GM23248 (cell line): ENCODE data around the gene HASPIN. TPM values are rescaled to one million over a fixed set of nuclear protein-coding genes. Genes with fewer than 3 reads are reported as not detected.
"Not testable (repeated sequence)": the region's sequence is repeated elsewhere in the genome, so short reads cannot be mapped to it uniquely, and the experiment has no call there.

Experiments
- DNase-seq: peaks from one replicate; pipeline ENCODE4 v3.0.0-alpha.2; 2015
- H2AFZ ChIP-seq: fragments of 200-600 bp; sonication (generic); 2 replicates; pipeline ENCODE4 v1.6.1; 2016; ENCODE audit warnings: antibody characterized with exemption
- H3F3A ChIP-seq: fragments of 200-600 bp; sonication (generic); 2 replicates; pipeline ENCODE4 v1.6.1; 2016; ENCODE audit warnings: mild to moderate bottlenecking, antibody characterized with exemption, mixed run types; ENCODE audit not compliant: insufficient read depth
- H3K27ac ChIP-seq: fragments of 200-600 bp; sonication (generic); 2 replicates; pipeline ENCODE4 v1.5.1; 2016; ENCODE audit warnings: mild to moderate bottlenecking
- H3K27me3 ChIP-seq: fragments of 200-600 bp; sonication (generic); replicated peaks from 2 replicates; pipeline ENCODE4 v1.6.1; 2016; ENCODE audit warnings: mild to moderate bottlenecking; ENCODE audit not compliant: insufficient read depth
- H3K36me3 ChIP-seq: fragments of 200-600 bp; sonication (generic); 2 replicates; pipeline ENCODE4 v1.6.1; 2016; ENCODE audit warnings: low read depth, mild to moderate bottlenecking
- H3K4me1 ChIP-seq: fragments of 200-600 bp; sonication (generic); 2 replicates; pipeline ENCODE4 v1.6.1; 2016; ENCODE audit warnings: mild to moderate bottlenecking; ENCODE audit not compliant: insufficient read depth
- H3K4me2 ChIP-seq: fragments of 200-600 bp; sonication (generic); one replicate; pipeline ENCODE4 v1.6.1; 2016; ENCODE audit warnings: mild to moderate bottlenecking; ENCODE audit not compliant: unreplicated experiment
- H3K4me3 ChIP-seq: fragments of 200-600 bp; sonication (generic); 2 replicates; pipeline ENCODE4 v1.5.1; 2016; ENCODE audit warnings: mild to moderate bottlenecking
- H3K79me2 ChIP-seq: fragments of 200-600 bp; sonication (generic); 2 replicates; pipeline ENCODE4 v1.6.1; 2016; ENCODE audit warnings: mild to moderate bottlenecking; ENCODE audit not compliant: insufficient read depth
- H3K9ac ChIP-seq: fragments of 200-600 bp; sonication (generic); 2 replicates; pipeline ENCODE4 v1.6.1; 2016; ENCODE audit warnings: mild to moderate bottlenecking
- H3K9me2 ChIP-seq: fragments of 200-600 bp; sonication (generic); 2 replicates; pipeline ENCODE4 v1.6.1; 2016; ENCODE audit warnings: mixed run types, mild to moderate bottlenecking, moderate library complexity; ENCODE audit not compliant: insufficient read depth
- H3K9me3 ChIP-seq: fragments of 200-600 bp; sonication (generic); one replicate; pipeline ENCODE4 v1.6.1; 2017; ENCODE audit warnings: low read depth
- H4K20me1 ChIP-seq: fragments of 200-600 bp; sonication (generic); 2 replicates; pipeline ENCODE4 v1.6.0; 2016; ENCODE audit not compliant: insufficient read depth
- EZH2 ChIP-seq: fragments of 200-600 bp; sonication (generic); IDR thresholded peaks from 2 replicates; pipeline ENCODE4 v1.6.1; 2018; ENCODE audit warnings: antibody characterized with exemption, mild to moderate bottlenecking; ENCODE audit not compliant: insufficient read depth, poor library complexity, severe bottlenecking
- EZH2phosphoT487 ChIP-seq: fragments of 200-600 bp; sonication (generic); IDR thresholded peaks from 2 replicates; pipeline ENCODE4 v1.6.1; 2018; ENCODE audit warnings: antibody characterized with exemption, moderate library complexity, mild to moderate bottlenecking, low read depth; ENCODE audit not compliant: insufficient read depth
- WGBS, 2 experiments: methylation state at CpG; one replicate each; pipeline ENCODE4 v1.1.6; 2015 to 2017; ENCODE audit warnings: low lambda C conversion rate in 2 of 2, low coverage in 1 of 2; ENCODE audit errors: missing lambda C conversion rate in 2 of 2; 5-methylcytosine and 5-hydroxymethylcytosine counted together
- in situ Hi-C: fragments of 300-500 bp; cut with MboI; formaldehyde crosslinking; loops from 2 replicates; pipeline ENCODE4 v1.15.0; 2020
- polyA plus RNA-seq: library from polyadenylated mRNA; unstranded; fragments of >200 nt; fragmentation: Nextera tagmentation; extraction: Ambion mirVana; gene quantifications from 2 replicates; pipeline ENCODE4 v1.2.1, GENCODE V29; 2016
- total RNA-seq: library from RNA; depleted of rRNA; stranded (reverse); fragments of >200 nt; shearing (Covaris generic); gene quantifications from 2 replicates; pipeline ENCODE4 v1.2.3, GENCODE V29; 2014

HASPIN gene
- total and polyA plus RNA-seq, 2 experiments from 2014 or later, result 1.4 to 1.9 TPM

DNA sequence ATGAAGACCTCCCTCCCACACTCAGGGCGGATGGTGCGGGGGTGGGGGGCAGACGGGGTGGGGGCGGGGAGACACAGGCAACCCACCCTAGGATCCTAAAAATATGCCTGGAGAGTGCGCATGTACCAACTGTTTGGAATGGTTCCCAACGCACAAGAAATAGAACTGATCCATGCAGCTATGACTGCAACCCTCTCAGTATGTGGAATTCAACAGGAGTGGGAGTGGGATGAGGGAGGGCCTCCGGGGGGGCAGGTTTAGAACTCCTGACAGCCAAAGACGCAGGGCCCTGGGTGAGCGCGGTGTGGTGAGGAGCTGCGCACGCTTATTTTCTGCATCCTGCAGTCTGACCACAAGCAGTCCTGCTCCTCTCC is 26.6 kb upstream of the HASPIN start:
- Histone ChIP-seq H3F3A (peaks cover 4% of the 10 kb centered on the region; the same call in 1 of the 2 replicates), H3K36me3 (no peaks in the 10 kb centered on the region), H3K9me3 (no peaks in the 10 kb centered on the region), H4K20me1 (no peaks in the 10 kb centered on the region), H3K9ac (no peak overlapping the region), H3K9me2 (no peaks in the 10 kb centered on the region), H3K27me3 (no peaks in the 10 kb centered on the region), H2AFZ (no peak overlapping the region), H3K4me1 (peaks cover 10% of the 10 kb centered on the region; the same call in 1 of the 2 replicates), H3K4me2 (no peak overlapping the region), H3K4me3 (no peak overlapping the region), H3K79me2 (no peaks in the 10 kb centered on the region), H3K27ac (no peak overlapping the region)
- 34 to 39% methylated on average over 6 to 12 of the region's 12 CpGs for WGBS, 2 experiments
- in situ Hi-C loops, result no loop called here
- no peak for TF ChIP-seq EZH2phosphoT487
- TF ChIP-seq EZH2, result no peak
- DNase-seq, result no peak

DNA sequence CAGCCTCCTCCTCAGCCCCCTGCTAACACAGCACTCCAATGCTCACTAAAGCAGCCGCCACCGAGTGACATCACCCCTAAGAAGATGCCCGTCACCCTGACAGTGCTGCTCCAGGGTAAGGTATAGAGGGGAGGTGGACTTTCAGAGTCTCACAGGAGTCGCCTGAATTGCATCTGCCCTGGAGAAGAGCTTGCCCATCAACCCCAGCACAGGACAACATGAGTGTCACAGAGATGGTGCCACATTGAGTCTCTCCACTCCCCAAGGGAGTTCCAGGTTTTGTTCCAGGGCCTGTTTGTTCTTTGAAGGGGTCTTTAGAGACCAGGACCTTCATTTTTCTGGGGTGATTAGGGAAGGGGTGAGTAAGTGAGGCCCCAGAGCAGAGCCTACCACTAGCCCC is 25.6 kb upstream of the HASPIN start:
- Histone ChIP-seq H2AFZ (no peak overlapping the region), H3K4me3 (no peak overlapping the region), H3K9ac (no peak overlapping the region), H3K4me2 (no peak overlapping the region), H3K36me3 (no peaks in the 10 kb centered on the region), H3K9me3 (no peaks in the 10 kb centered on the region), H3K9me2 (no peaks in the 10 kb centered on the region), H3K27ac (no peak overlapping the region), H3K4me1 (peaks cover 10% of the 10 kb centered on the region; the same call in 1 of the 2 replicates), H3K27me3 (no peaks in the 10 kb centered on the region), H3F3A (peaks cover 2% of the 10 kb centered on the region; the same call in 1 of the 2 replicates), H3K79me2 (no peaks in the 10 kb centered on the region), H4K20me1 (no peaks in the 10 kb centered on the region)
- TF ChIP-seq EZH2 (no peak), EZH2phosphoT487 (no peak)
- WGBS, 2 experiments, result 22 to 49% methylated on average over 4 of the region's 4 CpGs
- in situ Hi-C loops, result no loop called here
- DNase-seq, result no peak

DNA sequence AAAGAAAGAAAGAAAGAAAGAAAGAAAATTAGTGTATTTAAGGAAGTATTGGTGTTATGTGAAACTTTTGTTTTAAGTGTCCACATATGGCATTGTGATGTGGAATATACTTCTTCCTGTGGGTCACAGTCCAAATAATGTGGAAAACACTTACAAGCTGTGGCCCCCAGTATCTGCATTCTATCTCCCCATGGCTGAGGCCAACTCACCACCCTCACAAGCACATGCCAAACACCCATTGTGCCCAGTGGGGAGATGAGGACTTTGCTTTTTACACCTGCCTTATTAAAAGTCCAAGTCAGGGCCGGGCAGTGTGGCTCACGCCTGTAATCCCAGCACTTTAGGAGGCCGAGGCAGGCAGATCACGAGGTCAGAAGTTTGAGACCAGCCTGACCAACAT is 23.8 kb upstream of the HASPIN start:
- no peak for DNase-seq
- in situ Hi-C loops, result no loop called here
- 89 to 91% methylated on average over 4 of the region's 4 CpGs for WGBS, 2 experiments

DNA sequence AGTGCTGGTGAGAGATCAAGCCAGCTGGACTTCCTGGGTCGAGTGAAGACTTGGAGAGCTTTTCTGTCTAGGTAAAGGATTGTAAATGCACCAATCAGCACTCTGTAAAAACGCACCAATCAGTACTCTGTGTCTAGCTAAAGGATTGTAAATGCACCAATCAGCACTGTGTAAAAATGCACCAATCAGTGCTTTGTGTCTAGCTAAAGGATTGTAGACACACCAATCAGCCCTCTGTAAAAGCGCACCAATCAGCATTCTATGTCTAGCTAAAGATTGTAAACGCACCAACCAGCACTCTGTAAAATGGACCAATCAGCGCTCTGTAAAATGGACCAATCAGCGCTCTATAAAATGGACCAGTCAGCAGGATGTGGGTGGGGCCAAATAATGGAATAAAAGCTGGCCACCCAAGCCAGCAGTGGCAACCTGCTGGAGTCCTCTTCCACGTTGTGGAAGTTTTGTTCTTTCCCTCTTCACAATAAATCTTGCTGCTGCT is 21.6 kb upstream of the HASPIN start:
- H3K9me2 ChIP-seq, H3K4me1 ChIP-seq, H3K9ac ChIP-seq, in situ Hi-C loops, H3F3A ChIP-seq, H3K4me2 ChIP-seq, H2AFZ ChIP-seq, H3K36me3 ChIP-seq, DNase-seq, H3K27me3 ChIP-seq, H4K20me1 ChIP-seq, H3K4me3 ChIP-seq, H3K27ac ChIP-seq, H3K79me2 ChIP-seq, H3K9me3 ChIP-seq: not testable (repeated sequence)
- 79 to 82% methylated on average over 7 of the region's 7 CpGs for WGBS, 2 experiments

More for the DNA sequence above, 23.8 kb upstream of the HASPIN start:
- no peak for TF ChIP-seq EZH2
- no peak for TF ChIP-seq EZH2phosphoT487
- no peaks in the 10 kb centered on the region for H3K36me3 ChIP-seq
- H3K27me3 ChIP-seq, result no peaks in the 10 kb centered on the region
- H4K20me1 ChIP-seq, result no peaks in the 10 kb centered on the region
- no peak overlapping the region for H3K9ac ChIP-seq
- H3K4me1 ChIP-seq, result peaks cover 6% of the 10 kb centered on the region; the same call in 1 of the 2 replicates
- no peak overlapping the region for H2AFZ ChIP-seq
- H3K27ac ChIP-seq, result no peak overlapping the region
- H3K79me2 ChIP-seq, result no peaks in the 10 kb centered on the region
- H3F3A ChIP-seq, result no peaks in the 10 kb centered on the region
- no peaks in the 10 kb centered on the region for H3K9me2 ChIP-seq
- no peak overlapping the region for H3K4me2 ChIP-seq
- no peak overlapping the region for H3K4me3 ChIP-seq
- H3K9me3 ChIP-seq, result no peaks in the 10 kb centered on the region
